ENCODE data around the gene MBD6. TPM values are rescaled to one million over a fixed set of nuclear protein-coding genes. Genes with fewer than 3 reads are reported as not detected.

The MBD6 gene
- total RNA-seq, 1 experiment from 2014 or later: 78.4 TPM

DNA sequence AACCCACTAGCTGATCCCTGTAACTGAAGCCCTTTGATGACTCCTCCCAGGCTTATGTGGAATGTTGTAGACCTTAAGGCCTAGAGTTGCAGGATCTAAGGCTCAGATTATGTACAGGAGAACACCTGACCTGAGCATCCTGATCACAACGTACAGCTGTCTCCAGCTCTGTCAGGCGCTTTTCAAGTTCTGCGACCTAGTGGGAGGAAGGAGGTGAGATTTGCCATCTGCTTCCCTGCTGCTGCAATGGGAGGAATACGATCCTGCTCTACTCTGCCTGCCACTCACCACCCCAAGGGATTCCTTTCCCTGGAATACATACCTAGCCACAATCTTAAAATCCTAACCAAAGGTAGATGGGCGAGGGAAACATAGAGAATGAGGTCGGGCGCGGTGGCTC, 10.5 kb downstream of the MBD6 start:
- no peak overlapping the region for H3K4me2 ChIP-seq
- H3K36me3 ChIP-seq (ENCODE audit: low read depth): peaks cover 26% of the 10 kb centered on the region
- H2AFZ ChIP-seq: no peak overlapping the region
- BruUV-seq (replicated peaks): no TSS peak
- no peak overlapping the region for H3K27ac ChIP-seq
- no peaks in the 10 kb centered on the region for H3K4me1 ChIP-seq (replicated peaks; ENCODE audit: insufficient read depth)
- H3K27me3 ChIP-seq (ENCODE audit: insufficient read depth, low read depth): no peaks in the 10 kb centered on the region
- no peaks in the 10 kb centered on the region for H3K79me2 ChIP-seq (ENCODE audit: low read depth)
- POLR2A ChIA-PET (ENCODE audit: unreplicated experiment): no interaction called here
- H3F3A ChIP-seq (ENCODE audit: insufficient read depth, low read depth): peaks cover 17% of the 10 kb centered on the region
- DNase-seq: no peak
- intact Hi-C loops (cut with micrococcal nuclease; ENCODE audit: unreplicated experiment): no loop called here
- CTCF ChIA-PET: no interaction called here
- no peaks in the 10 kb centered on the region for H3K9me3 ChIP-seq (ENCODE audit: insufficient read depth, low read depth)
- no peak for TF ChIP-seq EZH2 (IDR thresholded peaks at IDR 0.05; ENCODE audit: low read depth)
- TF ChIP-seq, protein P1, sequence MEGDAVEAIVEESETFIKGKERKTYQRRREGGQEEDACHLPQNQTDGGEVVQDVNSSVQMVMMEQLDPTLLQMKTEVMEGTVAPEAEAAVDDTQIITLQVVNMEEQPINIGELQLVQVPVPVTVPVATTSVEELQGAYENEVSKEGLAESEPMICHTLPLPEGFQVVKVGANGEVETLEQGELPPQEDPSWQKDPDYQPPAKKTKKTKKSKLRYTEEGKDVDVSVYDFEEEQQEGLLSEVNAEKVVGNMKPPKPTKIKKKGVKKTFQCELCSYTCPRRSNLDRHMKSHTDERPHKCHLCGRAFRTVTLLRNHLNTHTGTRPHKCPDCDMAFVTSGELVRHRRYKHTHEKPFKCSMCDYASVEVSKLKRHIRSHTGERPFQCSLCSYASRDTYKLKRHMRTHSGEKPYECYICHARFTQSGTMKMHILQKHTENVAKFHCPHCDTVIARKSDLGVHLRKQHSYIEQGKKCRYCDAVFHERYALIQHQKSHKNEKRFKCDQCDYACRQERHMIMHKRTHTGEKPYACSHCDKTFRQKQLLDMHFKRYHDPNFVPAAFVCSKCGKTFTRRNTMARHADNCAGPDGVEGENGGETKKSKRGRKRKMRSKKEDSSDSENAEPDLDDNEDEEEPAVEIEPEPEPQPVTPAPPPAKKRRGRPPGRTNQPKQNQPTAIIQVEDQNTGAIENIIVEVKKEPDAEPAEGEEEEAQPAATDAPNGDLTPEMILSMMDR (conservative IDR thresholded peaks at IDR 0.05): no peak
- no peaks in the 10 kb centered on the region for H4K20me1 ChIP-seq (ENCODE audit: insufficient read depth)
- no peak overlapping the region for H3K4me3 ChIP-seq
- no peaks in the 10 kb centered on the region for H3K9me2 ChIP-seq (ENCODE audit: insufficient read depth)

DNA sequence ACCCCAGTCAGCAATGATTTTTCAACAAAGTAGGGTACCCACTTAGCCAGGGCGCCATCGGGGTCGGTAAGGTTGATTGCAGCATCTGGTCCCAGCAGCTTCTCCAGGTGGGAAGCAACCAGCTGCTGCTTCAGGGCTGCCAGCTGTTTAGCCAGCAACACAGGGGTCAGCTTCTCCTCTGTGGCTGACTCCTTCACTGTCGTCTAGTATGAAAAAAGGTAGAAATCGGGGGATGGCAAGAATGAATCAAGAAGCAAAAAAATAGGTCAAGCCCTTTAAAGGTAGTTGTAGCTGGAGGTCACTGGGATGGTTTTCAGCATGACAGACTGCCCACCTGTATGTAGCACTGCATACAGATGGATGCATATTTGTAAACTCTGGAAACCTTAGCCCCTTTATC, 11.6 kb downstream of the MBD6 start:
- Histone ChIP-seq H3K36me3 (ENCODE audit: low read depth) (peaks cover 26% of the 10 kb centered on the region), H3K79me2 (ENCODE audit: low read depth) (no peaks in the 10 kb centered on the region), H3K4me1 (replicated peaks; ENCODE audit: insufficient read depth) (no peaks in the 10 kb centered on the region), H3F3A (ENCODE audit: insufficient read depth, low read depth) (peaks cover 9% of the 10 kb centered on the region), H3K4me3 (no peak overlapping the region), H3K27ac (no peak overlapping the region), H2AFZ (no peak overlapping the region), H3K4me2 (no peak overlapping the region), H3K9me2 (ENCODE audit: insufficient read depth) (no peaks in the 10 kb centered on the region), H3K9me3 (ENCODE audit: insufficient read depth, low read depth) (no peaks in the 10 kb centered on the region), H4K20me1 (ENCODE audit: insufficient read depth) (no peaks in the 10 kb centered on the region), H3K27me3 (ENCODE audit: insufficient read depth, low read depth) (no peaks in the 10 kb centered on the region)
- TF ChIP-seq, protein P1 (conservative IDR thresholded peaks at IDR 0.05): no peak
- TF ChIP-seq EZH2 (IDR thresholded peaks at IDR 0.05; ENCODE audit: low read depth): no peak
- ChIA-PET CTCF (no interaction called here), POLR2A (ENCODE audit: unreplicated experiment) (interaction anchor here (0.6 kb wide), 1 partner anchor 10 kb away, joined by 3 read pairs; no protein-coding TSS in a partner anchor)
- DNase-seq: no peak
- BruUV-seq (replicated peaks): no TSS peak
- intact Hi-C loops (cut with micrococcal nuclease; ENCODE audit: unreplicated experiment): no loop called here

DNA sequence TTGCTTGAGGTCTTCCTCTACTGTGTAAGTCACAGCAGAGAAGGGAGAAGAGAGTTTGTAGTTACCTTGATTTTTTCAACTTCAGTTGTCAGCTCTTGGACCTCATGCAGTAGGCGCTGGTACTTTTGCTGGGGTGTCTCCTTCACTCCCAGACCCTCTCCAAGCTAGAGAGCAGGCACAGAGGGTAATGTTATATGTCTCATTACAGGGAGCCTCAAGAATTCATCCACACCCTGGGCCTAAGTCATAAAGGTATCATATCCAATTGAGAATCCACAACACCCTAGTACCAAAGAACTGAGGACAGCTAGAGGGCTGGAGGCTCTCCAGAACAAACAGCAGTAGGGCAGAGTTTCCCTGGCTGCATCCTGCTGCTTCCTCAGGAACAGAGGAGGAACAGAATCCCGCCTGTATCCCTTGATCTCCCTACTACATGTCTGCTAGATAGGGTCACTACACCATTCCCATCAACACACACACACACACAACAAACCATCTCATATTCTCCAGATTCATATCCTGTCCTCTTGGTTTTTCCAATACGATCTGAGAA, 12.4 kb downstream of the MBD6 start:
- intact Hi-C loops (cut with micrococcal nuclease; ENCODE audit: unreplicated experiment): no loop called here
- ChIA-PET CTCF (no interaction called here), POLR2A (ENCODE audit: unreplicated experiment) (interaction anchor here (0.6 kb wide), 1 partner anchor 10 kb away, joined by 3 read pairs; no protein-coding TSS in a partner anchor)
- H3K4me1 ChIP-seq (replicated peaks; ENCODE audit: insufficient read depth): no peaks in the 10 kb centered on the region
- no peak overlapping the region for H3K4me3 ChIP-seq
- no peaks in the 10 kb centered on the region for H3K27me3 ChIP-seq (ENCODE audit: insufficient read depth, low read depth)
- no peaks in the 10 kb centered on the region for H3K9me2 ChIP-seq (ENCODE audit: insufficient read depth)
- no TSS peak for BruUV-seq (replicated peaks)
- H3K4me2 ChIP-seq: no peak overlapping the region
- DNase-seq: no peak
- peaks cover 9% of the 10 kb centered on the region for H3F3A ChIP-seq (ENCODE audit: insufficient read depth, low read depth)
- no peak overlapping the region for H3K27ac ChIP-seq
- no peaks in the 10 kb centered on the region for H3K9me3 ChIP-seq (ENCODE audit: insufficient read depth, low read depth)
- no peak overlapping the region for H2AFZ ChIP-seq
- no peaks in the 10 kb centered on the region for H4K20me1 ChIP-seq (ENCODE audit: insufficient read depth)
- H3K79me2 ChIP-seq (ENCODE audit: low read depth): no peaks in the 10 kb centered on the region
- TF ChIP-seq, protein P1 (conservative IDR thresholded peaks at IDR 0.05): no peak
- no peak for TF ChIP-seq EZH2 (IDR thresholded peaks at IDR 0.05; ENCODE audit: low read depth)
- peaks cover 26% of the 10 kb centered on the region for H3K36me3 ChIP-seq (ENCODE audit: low read depth)
